Neutrophil (primary cell): Measurements from ENCODE around the gene GAD2.

Source experiments
- H3K27ac ChIP-seq: fragments of 200-600 bp; sonication (generic); 2 replicates; pipeline ENCODE4 v1.5.1; 2016; ENCODE audit warnings: mild to moderate bottlenecking, moderate library complexity
- H3K27me3 ChIP-seq: fragments of 200-600 bp; sonication (generic); 2 replicates; pipeline ENCODE4 v1.6.0; 2016; ENCODE audit warnings: mild to moderate bottlenecking
- H3K36me3 ChIP-seq: fragments of 200-600 bp; sonication (generic); 2 replicates; pipeline ENCODE4 v1.5.1; 2017
- H3K4me1 ChIP-seq, 2 experiments: fragments of 200-600 bp in 1 of 2; sonication (generic) in 1 of 2; 1 replicate in 1 of 2; 2 replicates in 1 of 2; pipeline versions ENCODE4 v1.5.1 to v1.6.1; 2013 to 2016; ENCODE audit warnings: low read depth in 1 of 2, low read length in 1 of 2, mild to moderate bottlenecking in 1 of 2, moderate library complexity in 1 of 2; ENCODE audit not compliant: control insufficient read depth in 1 of 2, insufficient read depth in 1 of 2
- H3K4me3 ChIP-seq, 2 experiments: fragments of 200-600 bp in 1 of 2; sonication (generic) in 1 of 2; 1 replicate in 1 of 2; 2 replicates in 1 of 2; pipeline ENCODE4 v1.5.1; 2013 to 2016; ENCODE audit warnings: low read depth in 1 of 2, low read length in 1 of 2, mild to moderate bottlenecking in 1 of 2, moderate library complexity in 1 of 2
- H3K9me3 ChIP-seq: fragments of 200-600 bp; sonication (generic); 2 replicates; pipeline ENCODE4 v1.5.1; 2016
- TF ChIP-seq, protein P1 (sequence below): fragments of 200-600 bp; sonication (generic); IDR thresholded peaks from 2 replicates; pipeline ENCODE4 v1.5.1; 2016; ENCODE audit warnings: antibody characterized with exemption

GAD2 gene

DNA sequence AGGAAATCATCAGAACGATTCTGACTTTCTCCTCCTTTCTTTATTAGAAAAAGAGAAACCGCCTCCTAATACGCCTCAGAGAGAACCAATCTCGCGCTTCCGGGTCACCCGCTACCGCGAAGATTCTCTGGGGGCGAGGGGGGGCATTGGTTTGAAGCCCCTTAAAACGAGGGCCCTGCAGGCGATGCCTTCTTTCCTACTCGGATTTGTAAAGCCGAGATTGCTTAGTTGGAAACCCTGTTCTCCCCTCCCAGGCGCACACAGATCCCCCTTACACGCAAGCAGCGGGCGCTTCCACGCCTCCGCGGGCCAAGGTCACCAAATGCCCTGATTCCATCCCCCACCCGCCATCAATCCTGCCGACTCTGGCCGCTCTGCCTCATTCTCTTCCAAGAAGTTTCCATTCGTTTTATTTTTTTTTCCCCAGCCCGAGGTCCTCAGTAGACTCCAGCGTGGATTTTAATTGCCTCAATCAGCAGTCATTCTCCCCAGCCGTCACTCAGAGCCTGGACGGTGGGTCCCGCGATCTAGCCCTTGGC lies 1.1 kb upstream of the GAD2 start:
- peaks cover 100% of the 10 kb centered on the region for H3K27me3 ChIP-seq

DNA sequence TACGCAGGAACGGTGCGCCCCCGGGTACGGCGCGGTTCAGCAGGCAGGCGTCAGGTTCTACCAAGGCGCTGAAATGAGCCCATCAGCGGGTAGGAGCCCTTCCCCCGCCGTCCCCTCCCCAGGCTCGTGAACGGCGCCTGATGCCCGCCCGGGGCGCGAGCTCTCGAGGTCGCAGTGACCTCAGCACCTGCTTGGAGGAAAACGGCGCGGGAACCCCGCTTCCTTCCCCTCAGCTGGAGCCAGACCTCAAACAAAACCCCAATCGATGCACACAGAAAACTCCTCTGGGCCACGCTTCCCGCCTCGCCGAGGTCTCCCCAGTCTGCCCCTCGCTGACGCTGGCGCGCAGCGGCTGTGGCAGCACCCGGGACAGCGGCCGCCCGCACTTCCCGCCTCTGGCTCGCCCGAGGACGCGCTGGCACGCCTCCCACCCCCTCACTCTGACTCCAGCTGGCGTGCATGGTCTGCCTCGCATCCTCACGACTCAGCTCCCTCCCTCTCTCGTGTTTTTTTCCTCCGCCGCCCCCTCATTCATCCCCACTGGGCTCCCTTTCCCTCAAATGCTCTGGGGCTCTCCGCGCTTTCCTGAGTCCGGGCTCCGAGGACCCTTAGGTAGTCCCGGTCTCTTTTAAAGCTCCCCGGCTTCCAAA lies 514 bp upstream of the GAD2 start:
- TF ChIP-seq, protein P1, sequence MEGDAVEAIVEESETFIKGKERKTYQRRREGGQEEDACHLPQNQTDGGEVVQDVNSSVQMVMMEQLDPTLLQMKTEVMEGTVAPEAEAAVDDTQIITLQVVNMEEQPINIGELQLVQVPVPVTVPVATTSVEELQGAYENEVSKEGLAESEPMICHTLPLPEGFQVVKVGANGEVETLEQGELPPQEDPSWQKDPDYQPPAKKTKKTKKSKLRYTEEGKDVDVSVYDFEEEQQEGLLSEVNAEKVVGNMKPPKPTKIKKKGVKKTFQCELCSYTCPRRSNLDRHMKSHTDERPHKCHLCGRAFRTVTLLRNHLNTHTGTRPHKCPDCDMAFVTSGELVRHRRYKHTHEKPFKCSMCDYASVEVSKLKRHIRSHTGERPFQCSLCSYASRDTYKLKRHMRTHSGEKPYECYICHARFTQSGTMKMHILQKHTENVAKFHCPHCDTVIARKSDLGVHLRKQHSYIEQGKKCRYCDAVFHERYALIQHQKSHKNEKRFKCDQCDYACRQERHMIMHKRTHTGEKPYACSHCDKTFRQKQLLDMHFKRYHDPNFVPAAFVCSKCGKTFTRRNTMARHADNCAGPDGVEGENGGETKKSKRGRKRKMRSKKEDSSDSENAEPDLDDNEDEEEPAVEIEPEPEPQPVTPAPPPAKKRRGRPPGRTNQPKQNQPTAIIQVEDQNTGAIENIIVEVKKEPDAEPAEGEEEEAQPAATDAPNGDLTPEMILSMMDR = no peak
- peaks cover 100% of the 10 kb centered on the region for H3K27me3 ChIP-seq
- no peaks in the 10 kb centered on the region for H3K4me1 ChIP-seq
- no peak overlapping the region for H3K27ac ChIP-seq
- H3K36me3 ChIP-seq = no peaks in the 10 kb centered on the region
- H3K4me3 ChIP-seq = no peak overlapping the region
- no peaks in the 10 kb centered on the region for H3K9me3 ChIP-seq

More for the DNA sequence above, 1.1 kb upstream of the GAD2 start:
- TF ChIP-seq, protein P1 = no peak
- Histone ChIP-seq H3K36me3 (no peaks in the 10 kb centered on the region), H3K27ac (no peak overlapping the region), H3K4me1 (no peaks in the 10 kb centered on the region), H3K9me3 (no peaks in the 10 kb centered on the region), H3K4me3 (no peak overlapping the region)

DNA sequence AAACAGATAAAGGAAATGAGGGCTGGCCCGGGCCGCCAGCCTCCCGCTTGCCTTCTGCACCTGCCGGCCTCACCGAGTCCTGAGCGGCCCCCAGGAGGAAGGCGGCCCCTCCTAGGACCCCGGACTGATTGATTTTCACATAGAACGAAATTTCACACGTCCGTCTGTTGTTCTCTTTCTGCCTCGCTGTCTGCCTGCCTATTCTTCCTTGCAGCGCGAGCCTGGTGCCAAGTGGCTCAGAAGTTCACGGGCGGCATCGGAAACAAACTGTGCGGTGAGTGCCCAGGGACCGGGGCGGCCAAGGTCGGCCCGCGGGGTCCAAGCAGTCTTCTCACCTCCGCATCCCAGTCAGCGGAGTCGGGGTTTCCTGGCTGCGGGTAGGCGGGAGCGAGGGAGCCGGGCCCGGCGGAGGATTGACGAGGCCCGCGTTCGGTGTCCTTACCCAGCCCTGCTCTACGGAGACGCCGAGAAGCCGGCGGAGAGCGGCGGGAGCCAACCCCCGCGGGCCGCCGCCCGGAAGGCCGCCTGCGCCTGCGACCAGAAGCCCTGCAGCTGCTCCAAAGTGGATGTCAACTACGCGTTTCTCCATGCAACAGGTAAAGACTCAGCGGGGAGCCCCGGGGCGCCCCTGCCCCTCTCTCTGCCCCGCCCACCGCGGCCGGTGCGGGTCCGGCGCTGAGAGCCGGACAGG lies 967 bp downstream of the GAD2 start:
- Histone ChIP-seq H3K4me3 (no peak overlapping the region), H3K27ac (no peak overlapping the region), H3K4me1 (no peaks in the 10 kb centered on the region), H3K9me3 (no peaks in the 10 kb centered on the region), H3K36me3 (no peaks in the 10 kb centered on the region), H3K27me3 (peaks cover 100% of the 10 kb centered on the region)
- TF ChIP-seq, protein P1 = no peak

DNA sequence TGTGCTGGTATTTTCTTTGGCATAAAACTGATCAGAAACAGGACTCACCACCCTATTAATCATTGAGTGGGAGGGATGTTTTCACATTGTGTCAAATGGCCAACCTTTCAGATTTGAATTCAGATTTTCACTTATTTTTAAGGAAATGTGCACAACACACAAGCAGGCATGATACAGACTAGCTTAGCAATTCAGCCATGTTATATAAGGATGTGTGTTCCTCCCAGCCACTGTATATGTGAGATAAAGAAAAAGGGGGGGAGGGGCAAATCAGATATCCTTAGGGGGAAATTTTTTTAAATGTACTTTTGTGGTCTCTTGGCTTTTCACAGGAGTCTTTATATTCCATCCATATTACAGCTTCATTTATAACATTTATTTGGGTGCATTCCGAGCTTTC lies 3.1 kb downstream of the GAD2 start:
- H3K9me3 ChIP-seq = no peaks in the 10 kb centered on the region
- H3K27ac ChIP-seq = no peak overlapping the region
- TF ChIP-seq, protein P1 = no peak
- H3K27me3 ChIP-seq = peaks cover 100% of the 10 kb centered on the region
- H3K36me3 ChIP-seq = no peaks in the 10 kb centered on the region
- H3K4me3 ChIP-seq = no peak overlapping the region
- no peaks in the 10 kb centered on the region for H3K4me1 ChIP-seq

DNA sequence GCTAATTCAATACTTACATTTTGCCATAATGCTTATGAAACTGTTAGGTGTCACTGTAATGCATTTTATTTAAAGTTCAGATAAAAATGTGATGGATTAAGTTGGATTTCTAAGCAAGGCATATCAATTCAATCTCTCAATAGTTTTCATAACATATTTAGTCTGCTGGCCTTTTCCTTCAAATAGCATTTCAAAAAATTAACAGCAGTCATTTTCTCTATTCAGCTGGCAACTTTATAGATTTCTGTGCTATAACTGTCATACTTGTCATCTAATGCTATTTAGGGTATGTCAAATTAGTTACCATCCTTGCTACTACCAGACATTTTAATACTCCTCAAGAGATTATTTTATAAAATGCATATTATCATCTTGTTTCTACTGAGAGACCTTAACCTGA lies 4.3 kb downstream of the GAD2 start:
- Histone ChIP-seq H3K36me3 (no peaks in the 10 kb centered on the region), H3K9me3 (no peaks in the 10 kb centered on the region), H3K27me3 (peaks cover 100% of the 10 kb centered on the region), H3K4me3 (no peak overlapping the region), H3K27ac (no peak overlapping the region), H3K4me1 (no peaks in the 10 kb centered on the region)
- TF ChIP-seq, protein P1 = no peak
